ENCODE measurements around the gene PSEN1. TPM values are rescaled to one million over a fixed set of nuclear protein-coding genes. Genes with fewer than 3 reads are reported as not detected.

Gene PSEN1
- total and polyA plus RNA-seq, 2 of the 8 experiments (the other 6 are each of a cell fraction or from before 2014, with no cell fraction given) = 10.1 to 38.7 TPM

DNA sequence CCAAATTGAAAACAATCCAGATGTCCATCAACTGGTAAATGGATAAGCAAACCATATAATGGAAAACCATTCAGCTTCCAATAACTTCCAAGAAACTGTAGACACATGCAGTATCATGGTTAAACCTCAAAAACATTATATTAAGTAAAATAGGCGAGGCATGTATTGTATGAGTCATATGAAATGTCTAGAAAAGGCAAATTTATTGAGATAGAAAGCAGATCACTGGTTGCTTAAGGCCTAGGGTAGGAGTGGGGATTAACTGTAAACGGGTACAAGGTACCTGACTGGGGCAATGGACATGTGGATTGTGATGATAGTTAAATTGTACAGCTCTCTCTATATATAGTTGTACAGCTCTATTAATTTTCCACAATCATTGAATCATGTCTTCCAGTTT is 79.7 kb downstream of the PSEN1 start:
- no peak overlapping the region for H4K8ac ChIP-seq (ENCODE audit: extremely low read depth, insufficient read depth, low read length)
- H2AK5ac ChIP-seq (ENCODE audit: low read depth, low read length) = no peak overlapping the region
- H3K79me1 ChIP-seq (ENCODE audit: low read depth, low read length) = no peaks in the 10 kb centered on the region
- H3K27ac ChIP-seq (ENCODE audit: low read depth, low read length) = no peak overlapping the region
- no peak overlapping the region for H3K14ac ChIP-seq (ENCODE audit: insufficient read length)
- no peak overlapping the region for H4K91ac ChIP-seq (replicated peaks; ENCODE audit: insufficient read length, low read length)
- ChIA-PET POLR2A (ENCODE audit: partially characterized antibody) (no interaction called here), CTCF (ENCODE audit: partially characterized antibody) (interaction anchor here (0.7 to 4.2 kb wide), 4 partner anchors 15 to 19 kb away, joined by 3 to 17 read pairs (median 8); no protein-coding TSS in a partner anchor)
- no peak overlapping the region for H3K23ac ChIP-seq (ENCODE audit: insufficient read length)
- H3K9me3 ChIP-seq (ENCODE audit: insufficient read depth in 2 of 2, low read depth in 1 of 2, low read length in 1 of 2) = no peaks in the 10 kb centered on the region
- WGBS, 2 experiments (ENCODE audit: extremely low coverage in 1 of 2, insufficient coverage in 1 of 2, insufficient read length in 1 of 2, insufficient replicate concordance in 2 of 2, low coverage in 1 of 2, low lambda C conversion rate in 2 of 2, missing lambda C conversion rate in 1 of 2) = 89% methylated on average over 2 of the region's 2 CpGs; no CpG with 5 or more reads in 1 of the 2 experiments
- no peak overlapping the region for H3K9ac ChIP-seq (replicated peaks in 1 of 4; ENCODE audit: extremely low read depth in 1 of 4, low read depth in 3 of 4, low read length in 3 of 4)
- no peak overlapping the region for H3K4me2 ChIP-seq (ENCODE audit: insufficient read depth in 1 of 2, low read depth in 2 of 2, low read length in 2 of 2)
- H4K5ac ChIP-seq (ENCODE audit: insufficient read length, low read depth, low read length) = no peak overlapping the region
- H4K20me1 ChIP-seq (replicated peaks in 1 of 2; ENCODE audit: control insufficient read depth in 1 of 2, insufficient read depth in 2 of 2, low read length in 2 of 2) = peaks cover 1 to 3% of the 10 kb centered on the region in 2 experiments
- H2BK20ac ChIP-seq (ENCODE audit: low read length) = no peak overlapping the region
- no peak overlapping the region for H2AFZ ChIP-seq (ENCODE audit: low read length)
- FAIRE-seq (no peak), DNase-seq (ENCODE audit: low read depth in 1 of 2, low spot score in 2 of 2) (no peak)
- H3K23me2 ChIP-seq (ENCODE audit: low read depth, low read length) = no peaks in the 10 kb centered on the region
- no peaks in the 10 kb centered on the region for H3K4me1 ChIP-seq (replicated peaks in 1 of 4; ENCODE audit: control insufficient read depth in 3 of 4, insufficient read depth in 4 of 4, low read length in 3 of 4)
- no peaks in the 10 kb centered on the region for H3K79me2 ChIP-seq (ENCODE audit: control insufficient read depth in 1 of 2, insufficient read depth in 2 of 2, low read length in 2 of 2)
- H2BK15ac ChIP-seq (ENCODE audit: low read length) = no peak overlapping the region
- no peak overlapping the region for H2BK12ac ChIP-seq (ENCODE audit: low read depth, low read length)
- no peak overlapping the region for H3K4me3 ChIP-seq (ENCODE audit: extremely low read depth in 1 of 4, insufficient read depth in 2 of 4, low read depth in 3 of 4, low read length in 4 of 4)
- no peak overlapping the region for H3K4ac ChIP-seq (replicated peaks; ENCODE audit: insufficient read length, low read depth, low read length)
- no peak overlapping the region for H2BK5ac ChIP-seq (ENCODE audit: low read depth, low read length)
- H3K27me3 ChIP-seq (replicated peaks in 1 of 4; ENCODE audit: control insufficient read depth in 3 of 4, extremely low read depth in 1 of 4, insufficient read depth in 3 of 4, low read length in 3 of 4) = no peaks in the 10 kb centered on the region
- H3K36me3 ChIP-seq (ENCODE audit: control insufficient read depth in 2 of 4, insufficient read depth in 4 of 4, low read length in 3 of 4) = peaks cover 6 to 38% (median 16%) of the 10 kb centered on the region in 4 experiments; a peak in 7 of 8 replicates
- H3K56ac ChIP-seq (replicated peaks; ENCODE audit: insufficient read length, low read depth, low read length) = no peak overlapping the region
- H3K18ac ChIP-seq (ENCODE audit: extremely low read depth, low read length) = no peak overlapping the region
- H2BK120ac ChIP-seq (replicated peaks; ENCODE audit: low read depth, low read length) = no peak overlapping the region
- no peak for TF ChIP-seq SIN3A (conservative IDR thresholded peaks at IDR 0.05 in 1 of 2, IDR thresholded peaks at IDR 0.05 in 1 of 2; ENCODE audit: low read depth in 1 of 2, low read length in 2 of 2)
- TF ChIP-seq, protein P1, sequence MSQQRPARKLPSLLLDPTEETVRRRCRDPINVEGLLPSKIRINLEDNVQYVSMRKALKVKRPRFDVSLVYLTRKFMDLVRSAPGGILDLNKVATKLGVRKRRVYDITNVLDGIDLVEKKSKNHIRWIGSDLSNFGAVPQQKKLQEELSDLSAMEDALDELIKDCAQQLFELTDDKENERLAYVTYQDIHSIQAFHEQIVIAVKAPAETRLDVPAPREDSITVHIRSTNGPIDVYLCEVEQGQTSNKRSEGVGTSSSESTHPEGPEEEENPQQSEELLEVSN (IDR thresholded peaks at IDR 0.05) = no peak
- no peak for TF ChIP-seq BCL11A (IDR thresholded peaks at IDR 0.05; ENCODE audit: low read depth in 2 of 2, low read length in 2 of 2)
- TF ChIP-seq SRF (IDR thresholded peaks at IDR 0.05; ENCODE audit: low read depth, low read length) = no peak
- TF ChIP-seq CHD2 (IDR thresholded peaks at IDR 0.05; ENCODE audit: low read length) = no peak
- TF ChIP-seq BRCA1 (IDR thresholded peaks at IDR 0.05; ENCODE audit: low read depth, low read length) = no peak
- TF ChIP-seq TCF12 (IDR thresholded peaks at IDR 0.05; ENCODE audit: low read depth, low read length) = no peak
- no peak for TF ChIP-seq EZH2 (IDR thresholded peaks at IDR 0.05; ENCODE audit: low read depth, low read length, severe bottlenecking)
- TF ChIP-seq TAF7 (optimal IDR thresholded peaks at IDR 0.05; ENCODE audit: borderline replicate concordance, low read depth, low read length) = no peak
- TF ChIP-seq CBX5 (IDR thresholded peaks at IDR 0.05; ENCODE audit: low read depth, low read length) = no peak
- TF ChIP-seq HDAC6 (IDR thresholded peaks at IDR 0.05; ENCODE audit: low read depth, low read length) = no peak
- no peak for TF ChIP-seq RAD21 (IDR thresholded peaks at IDR 0.05 in 1 of 2, conservative IDR thresholded peaks at IDR 0.05 in 1 of 2; ENCODE audit: low read depth in 2 of 2, low read length in 2 of 2)
- TF ChIP-seq POU5F1 (IDR thresholded peaks at IDR 0.05; ENCODE audit: low read depth, low read length) = no peak
- no peak for TF ChIP-seq TEAD4 (IDR thresholded peaks at IDR 0.05; ENCODE audit: low read depth, low read length)

All from H1 (cell line).